HepG2 (cell line): ENCODE results near the gene CNPY4. TPM values are rescaled to one million over a fixed set of nuclear protein-coding genes. Genes with fewer than 3 reads are reported as not detected.

ENCODE experiments used
- AKNA ChIP-seq: sonication (generic); formaldehyde crosslinking; IDR thresholded peaks from 2 replicates; pipeline ENCODE4 v1.4.0; 2020; ENCODE audit warnings: missing genetic modification reagents, borderline replicate concordance
- DDIT3 ChIP-seq: sonication (generic); formaldehyde crosslinking; IDR thresholded peaks from 2 replicates; pipeline ENCODE4 v1.4.0; 2020; ENCODE audit warnings: mild to moderate bottlenecking, missing genetic modification reagents
- IKZF5 ChIP-seq: IDR thresholded peaks from 2 replicates; pipeline ENCODE4 v1.6.1; 2018; ENCODE audit warnings: missing genetic modification reagents, mild to moderate bottlenecking, missing compliant biosample characterization
- IRF2 ChIP-seq: IDR thresholded peaks from 2 replicates; pipeline ENCODE4 v1.6.1; 2018; ENCODE audit warnings: missing genetic modification reagents, missing compliant biosample characterization
- KMT2A ChIP-seq: sonication (generic); formaldehyde crosslinking; IDR thresholded peaks from 2 replicates; pipeline ENCODE4 v1.4.0; 2020; ENCODE audit warnings: missing genetic modification reagents
- SALL1 ChIP-seq: sonication (generic); formaldehyde crosslinking; IDR thresholded peaks from 2 replicates; pipeline ENCODE4 v1.8.0; 2022; ENCODE audit warnings: mild to moderate bottlenecking, missing genetic modification reagents
- SP1 ChIP-seq, 2 experiments: fragments of 450-650 bp in 1 of 2; sonication (generic) in 1 of 2; formaldehyde crosslinking in 1 of 2; IDR thresholded peaks; 2 replicates each; pipeline versions ENCODE4 v1.4.0 to v1.6.1; 2016 to 2020; ENCODE audit warnings: missing genetic modification reagents in 1 of 2
- TEAD2 ChIP-seq: sonication (generic); formaldehyde crosslinking; IDR thresholded peaks from 2 replicates; pipeline ENCODE4 v1.9.0; 2021; ENCODE audit warnings: missing genetic modification reagents
- TFDP1 ChIP-seq: IDR thresholded peaks from 2 replicates; pipeline ENCODE4 v1.6.1; 2016; ENCODE audit warnings: missing compliant biosample characterization, missing genetic modification reagents, borderline replicate concordance
- TRAFD1 ChIP-seq: sonication (generic); formaldehyde crosslinking; IDR thresholded peaks from 2 replicates; pipeline ENCODE4 v1.5.1; 2020; ENCODE audit warnings: missing genetic modification reagents, mild to moderate bottlenecking, borderline replicate concordance
- ZBTB38 ChIP-seq: sonication (generic); formaldehyde crosslinking; IDR thresholded peaks from 2 replicates; pipeline ENCODE4 v1.5.1; 2020; ENCODE audit warnings: mild to moderate bottlenecking, missing genetic modification reagents
- ZBTB7B ChIP-seq: sonication (generic); formaldehyde crosslinking; IDR thresholded peaks from 2 replicates; pipeline ENCODE4 v1.4.0; 2020; ENCODE audit warnings: missing genetic modification reagents
- ZC3H13 ChIP-seq: sonication (generic); formaldehyde crosslinking; IDR thresholded peaks from 2 replicates; pipeline ENCODE4 v1.8.1; 2023; ENCODE audit warnings: mild to moderate bottlenecking, missing genetic modification reagents, moderate library complexity
- ZNF275 ChIP-seq: sonication (generic); formaldehyde crosslinking; IDR thresholded peaks from 2 replicates; pipeline ENCODE4 v1.8.0; 2022; ENCODE audit warnings: missing genetic modification reagents, mild to moderate bottlenecking, inconsistent platforms, borderline replicate concordance
- ZNF326 ChIP-seq: sonication (generic); formaldehyde crosslinking; IDR thresholded peaks from 2 replicates; pipeline ENCODE4 v1.4.0; 2020; ENCODE audit warnings: missing genetic modification reagents, borderline replicate concordance
- ZNF562 ChIP-seq: sonication (generic); formaldehyde crosslinking; IDR thresholded peaks from 2 replicates; pipeline ENCODE4 v1.8.0; 2022; ENCODE audit warnings: missing genetic modification reagents, borderline replicate concordance
- ZNF670 ChIP-seq: sonication (generic); formaldehyde crosslinking; IDR thresholded peaks from 2 replicates; pipeline ENCODE4 v1.8.0; 2022; ENCODE audit warnings: mild to moderate bottlenecking, missing genetic modification reagents, borderline replicate concordance
- ZNF850 ChIP-seq: sonication (generic); formaldehyde crosslinking; conservative IDR thresholded peaks from 2 replicates; pipeline ENCODE4 v1.9.0; 2021; ENCODE audit warnings: mild to moderate bottlenecking, missing genetic modification reagents
- ZSCAN21 ChIP-seq: sonication (generic); formaldehyde crosslinking; IDR thresholded peaks from 2 replicates; pipeline ENCODE4 v1.8.0; 2022; ENCODE audit warnings: mild to moderate bottlenecking, missing genetic modification reagents, moderate library complexity, borderline replicate concordance
- polyA plus RNA-seq, 8 experiments: library from polyadenylated mRNA; depleted of rRNA in 3 of 8; stranded (reverse) in 7 of 8; unstranded in 1 of 8; fragments of >200 nt; fragmentation: Illumina TruSeq in 4 of 8; extraction: Trizol in 4 of 8; gene quantifications; 2 replicates each; pipeline versions ENCODE4 v1.2.1 to v1.2.3, GENCODE V29; 2011 to 2016; ENCODE audit warnings: low read depth in 4 of 8, missing spikeins in 1 of 8, mixed read lengths in 1 of 8; ENCODE audit not compliant: insufficient read depth in 1 of 8
- total RNA-seq, 5 experiments: library from RNA; depleted of rRNA; stranded (reverse); fragments of >200 nt; fragmentation: Illumina TruSeq; extraction: Trizol; gene quantifications; 2 replicates each; pipeline ENCODE4 v1.2.3, GENCODE V29; 2016; ENCODE audit warnings: low read depth in 1 of 5

CNPY4 gene
- total and polyA plus RNA-seq, 2 of the 13 experiments (the other 11 are each of a cell fraction or from before 2014, with no cell fraction given), result 6.2 to 12.7 TPM

GRCh38 chr7:100081535-100082102 is 37.8 kb upstream of the CNPY4 start, which contains the start of gene ZNF3 (continued):
- TF ChIP-seq IKZF5 (CRISPR knock-in tag) (peak; percentile 95), ZNF275 (CRISPR knock-in tag) (peak; percentile 89), IRF2 (CRISPR knock-in tag) (peak; percentile 98), ZNF850 (CRISPR knock-in tag) (0 out of 2 replicates have a peak, but pooled peaks have one; percentile 12), ZSCAN21 (CRISPR knock-in tag) (peak; percentile 85), ZNF326 (no peak), DDIT3 (CRISPR knock-in tag) (no peak), ZNF562 (CRISPR knock-in tag) (no peak), TEAD2 (CRISPR knock-in tag) (no peak), ZNF670 (CRISPR knock-in tag) (peak; percentile 69), SP1 (IDR thresholded peaks at IDR 0.05) (no peak), SP1 (CRISPR knock-in tag; IDR thresholded peaks at IDR 0.05) (peak; percentile 92), KMT2A (peak; percentile 92), TFDP1 (CRISPR knock-in tag) (peak; percentile 94), ZBTB7B (peak; percentile 96), ZBTB38 (CRISPR knock-in tag) (peak; percentile 94), ZC3H13 (CRISPR knock-in tag) (peak; percentile 92; the same call in 1 of the 2 replicates), AKNA (CRISPR knock-in tag) (no peak), SALL1 (CRISPR knock-in tag) (peak; percentile 97), TRAFD1 (CRISPR knock-in tag) (no peak; the same call in 1 of the 2 replicates)
